Glomerular endothelial cell (primary cell): ENCODE data around the gene PDK2. TPM values are rescaled to one million over a fixed set of nuclear protein-coding genes. Genes with fewer than 3 reads are reported as not detected.

Experiments
- DNase-seq: peaks from one replicate; pipeline ENCODE4 v3.0.0-alpha.2; 2011; ENCODE audit warnings: low read depth, low spot score; ENCODE audit errors: extremely low read depth
- total RNA-seq: library from RNA; depleted of rRNA; stranded (reverse); fragments of >200 nt; gene quantifications from 2 replicates; pipeline ENCODE4 v1.2.3, GENCODE V29; 2015

Gene PDK2
- total RNA-seq, 1 donor from 2014 or later = 23.5 TPM

DNA sequence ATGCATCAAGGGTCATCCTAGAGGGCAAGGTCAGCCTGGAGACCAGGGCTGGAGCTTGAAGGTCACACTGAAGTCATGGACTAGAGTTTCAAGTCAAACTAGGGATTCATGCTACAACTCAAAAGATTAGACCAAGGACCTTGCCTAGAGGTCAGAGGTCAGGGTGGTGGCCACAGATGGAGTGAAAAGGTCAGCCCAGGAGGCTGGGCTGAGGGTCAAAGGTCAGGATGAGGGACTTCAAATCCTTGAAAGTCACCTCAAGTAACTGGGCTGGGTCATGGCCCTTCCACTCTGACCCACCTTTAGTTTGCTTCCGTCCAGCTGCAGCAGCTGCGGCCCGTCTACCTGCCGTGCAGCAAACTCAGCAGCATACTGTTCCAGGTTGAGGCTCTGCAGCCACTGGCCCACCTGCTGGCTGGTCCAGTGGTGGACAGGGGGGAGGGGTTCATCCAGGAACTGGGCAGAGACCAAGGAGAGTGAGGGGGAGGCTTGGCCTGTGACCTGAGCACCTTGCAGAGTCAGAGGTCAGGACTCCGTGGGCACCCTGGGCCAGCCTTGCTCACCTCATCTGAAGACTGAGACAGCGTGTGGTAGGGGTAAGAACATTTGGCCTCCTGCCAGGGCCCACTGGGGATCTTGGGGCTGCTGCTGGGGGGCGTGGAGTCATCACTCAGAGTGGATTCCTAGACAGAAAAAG, 18.6 kb downstream of the PDK2 start:
- DNase-seq = no peak

DNA sequence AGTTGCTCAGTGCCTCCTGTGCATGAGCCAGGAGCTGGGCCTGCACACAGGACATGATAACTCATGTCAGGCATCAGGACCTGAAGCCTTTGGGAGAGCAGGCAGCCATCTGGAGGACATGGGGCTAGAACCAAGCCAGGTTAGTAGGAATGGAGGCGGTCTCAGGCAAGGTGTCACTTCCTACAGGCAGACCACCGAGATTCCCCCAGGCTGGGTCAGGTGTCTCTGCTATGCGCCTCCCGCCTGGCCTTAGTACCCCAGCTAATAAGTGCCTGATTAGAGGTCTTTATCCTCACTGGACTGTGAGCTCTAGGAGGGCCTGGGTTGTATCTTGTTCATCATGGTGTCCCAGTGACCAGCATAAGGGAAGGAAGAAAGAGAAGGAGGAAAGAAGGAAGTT, 19.2 kb downstream of the PDK2 start:
- DNase-seq = no peak

- DNase-seq = peak; percentile 47
Measured at GRCh38 chr17:50114849-50115357, 19.8 kb downstream of the PDK2 start.

DNA sequence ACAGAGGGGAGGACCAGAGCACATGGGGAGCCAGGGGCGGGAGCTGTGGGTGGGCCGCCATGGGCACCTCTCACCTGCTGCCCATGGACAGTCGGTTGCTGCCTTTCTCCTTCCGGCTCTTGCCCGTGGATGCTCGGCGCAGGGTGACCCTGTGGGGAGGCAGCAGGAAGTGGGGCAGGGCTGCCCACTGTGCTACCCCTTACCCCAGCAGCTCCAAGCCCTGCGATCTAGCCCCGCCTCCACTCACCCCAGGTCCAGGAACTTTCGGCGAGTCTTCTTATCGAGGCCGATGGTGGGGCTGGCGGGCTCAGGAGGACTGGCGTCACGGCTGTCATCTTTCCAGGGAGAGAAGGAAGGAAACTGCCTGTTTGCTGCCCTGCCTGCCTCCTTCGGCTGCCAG, 20.6 kb downstream of the PDK2 start:
- DNase-seq = no peak

DNA sequence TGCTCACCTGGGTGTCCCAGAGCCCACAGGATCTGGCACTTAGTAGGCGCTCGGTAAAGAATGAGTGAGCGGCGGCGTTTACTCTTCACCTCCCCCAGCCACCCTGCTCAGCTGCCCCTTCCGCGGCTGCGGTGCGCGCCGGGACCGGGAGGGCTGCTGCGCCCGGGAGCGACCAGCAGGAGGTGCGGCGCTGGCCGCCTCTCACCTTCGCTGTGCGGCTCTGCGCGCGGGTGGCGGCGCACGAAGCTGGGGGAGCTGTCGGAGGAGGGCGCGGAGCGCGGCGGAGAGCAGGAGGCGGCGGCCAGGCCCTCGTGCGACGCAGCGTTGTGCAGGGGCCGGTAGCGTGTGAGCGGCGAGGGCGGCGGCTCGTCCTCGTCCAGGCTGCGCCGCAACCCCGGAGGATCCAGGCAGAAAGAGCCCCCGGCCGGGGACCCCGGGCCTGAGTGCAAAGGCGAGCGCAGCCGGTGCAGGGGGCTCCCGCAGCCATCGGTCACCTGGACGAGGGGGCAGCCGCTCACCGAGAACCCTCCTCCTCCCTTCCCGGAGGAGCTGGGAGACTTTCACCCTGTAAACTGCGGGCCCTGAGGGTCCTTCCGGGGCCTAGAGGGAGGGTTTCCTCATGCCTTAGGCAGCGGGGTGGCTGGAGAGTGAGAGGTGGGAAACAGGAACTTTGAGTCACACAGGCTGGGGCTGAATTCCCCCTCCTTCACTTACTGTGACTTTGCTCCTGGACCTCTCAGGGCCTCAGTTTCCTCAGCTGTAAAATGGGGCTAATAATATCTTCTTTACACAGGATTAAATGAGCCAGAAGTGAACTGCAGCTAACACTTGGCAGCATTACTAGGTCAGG, 22.3 kb downstream of the PDK2 start:
- DNase-seq = no peak

GRCh38 chr17:50118076-50118827, 23.1 kb downstream of the PDK2 start:
- DNase-seq = no peak

- DNase-seq = no peak
Measured at GRCh38 chr17:50118828-50119218, 23.7 kb downstream of the PDK2 start.

DNA sequence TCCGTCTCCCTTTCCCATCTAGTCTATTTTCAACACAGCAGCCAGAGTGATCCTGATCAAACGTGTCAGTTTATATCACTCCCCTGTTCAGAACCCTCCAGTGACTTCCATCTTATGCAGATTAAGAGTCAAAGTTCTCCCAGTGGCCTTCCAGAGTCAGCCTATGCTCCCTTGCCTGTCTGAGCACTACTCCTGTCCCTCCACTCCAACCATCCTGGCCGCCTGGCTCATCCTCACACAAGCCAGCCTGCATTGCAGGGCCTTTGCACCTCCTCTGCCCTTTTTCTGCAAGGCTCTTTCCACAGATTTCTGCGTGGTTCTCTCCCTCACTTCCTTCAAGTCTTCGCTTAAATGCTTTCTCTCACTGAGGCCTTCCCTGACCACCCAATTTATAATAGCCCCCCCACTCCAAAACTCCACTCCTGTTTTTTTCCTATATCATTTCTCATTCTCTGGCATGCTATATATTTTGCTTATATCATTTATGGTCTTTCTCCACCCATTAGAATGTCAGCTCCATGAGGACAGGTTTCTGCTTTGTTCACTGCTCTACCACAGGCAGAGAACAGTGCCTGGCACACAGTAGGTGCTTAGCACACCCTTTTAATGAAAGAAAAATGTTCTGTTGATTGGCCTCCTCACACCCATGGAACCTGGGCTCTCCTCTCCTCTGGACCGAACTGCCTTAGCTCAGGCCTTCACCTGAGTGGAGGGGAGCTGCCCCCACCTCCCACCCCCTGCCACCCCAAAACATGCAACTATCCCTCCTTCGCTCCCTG, 25.5 kb downstream of the PDK2 start:
- no peak for DNase-seq

DNA sequence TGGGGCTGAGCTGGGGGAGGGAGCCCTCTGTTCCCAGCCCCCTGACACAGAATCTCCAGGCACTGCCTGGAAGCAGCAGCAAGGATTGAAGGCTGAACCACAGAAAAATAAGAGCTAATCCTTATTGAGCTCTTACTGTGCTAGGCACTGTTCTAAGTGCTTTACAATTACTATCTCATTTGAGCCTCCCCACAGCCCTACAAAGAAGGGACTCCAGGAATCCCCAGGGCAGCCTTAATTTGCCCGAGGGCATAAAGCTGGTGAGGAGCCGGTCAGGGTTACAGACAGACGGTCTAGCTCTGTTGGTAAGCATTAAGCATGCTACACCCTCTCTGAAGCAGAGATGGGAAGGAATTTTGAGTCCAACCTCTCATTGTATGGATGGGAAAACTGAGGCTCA, 27.8 kb downstream of the PDK2 start:
- no peak for DNase-seq

- no peak for DNase-seq
Measured at GRCh38 chr17:50123649-50124349, 28.6 kb downstream of the PDK2 start.

- no peak for DNase-seq
Measured at GRCh38 chr17:50125420-50125997, 30.4 kb downstream of the PDK2 start.

DNA sequence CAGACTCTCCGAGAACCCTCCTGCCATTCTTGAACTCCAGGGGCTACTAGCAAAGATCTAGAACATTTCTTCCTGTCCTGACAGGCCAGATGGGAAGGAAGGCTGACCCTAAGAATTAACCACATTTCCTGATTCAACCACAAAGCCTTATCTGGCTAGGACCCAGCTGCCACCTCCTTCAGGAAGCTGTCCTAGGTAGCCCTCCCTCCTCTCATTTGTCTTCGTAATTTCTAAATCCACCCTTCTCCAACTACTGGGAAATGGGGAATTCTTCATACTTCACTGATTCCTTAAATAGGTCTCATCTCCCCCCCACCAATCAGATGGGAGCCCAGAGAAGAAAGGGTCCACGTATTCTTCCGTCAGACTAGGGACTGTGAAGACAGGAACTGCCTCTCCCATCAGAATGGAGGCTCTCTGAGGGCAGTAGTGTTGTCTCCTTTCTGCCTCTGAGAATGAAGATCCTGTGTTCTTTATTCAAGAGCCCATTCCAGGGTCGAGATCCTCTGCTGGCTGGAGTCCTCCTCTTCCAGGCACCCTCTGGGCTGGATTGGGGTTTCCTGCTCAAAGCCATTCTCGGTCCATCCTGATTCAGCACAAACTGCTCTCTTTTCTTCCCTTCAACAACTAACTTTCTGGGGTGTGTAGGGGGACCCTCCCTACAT, 32.7 kb downstream of the PDK2 start:
- DNase-seq = no peak

- no peak for DNase-seq
Measured at GRCh38 chr17:50128441-50129352, 33.5 kb downstream of the PDK2 start.

GRCh38 chr17:50129353-50129727, 34.2 kb downstream of the PDK2 start:
- DNase-seq = no peak

DNA sequence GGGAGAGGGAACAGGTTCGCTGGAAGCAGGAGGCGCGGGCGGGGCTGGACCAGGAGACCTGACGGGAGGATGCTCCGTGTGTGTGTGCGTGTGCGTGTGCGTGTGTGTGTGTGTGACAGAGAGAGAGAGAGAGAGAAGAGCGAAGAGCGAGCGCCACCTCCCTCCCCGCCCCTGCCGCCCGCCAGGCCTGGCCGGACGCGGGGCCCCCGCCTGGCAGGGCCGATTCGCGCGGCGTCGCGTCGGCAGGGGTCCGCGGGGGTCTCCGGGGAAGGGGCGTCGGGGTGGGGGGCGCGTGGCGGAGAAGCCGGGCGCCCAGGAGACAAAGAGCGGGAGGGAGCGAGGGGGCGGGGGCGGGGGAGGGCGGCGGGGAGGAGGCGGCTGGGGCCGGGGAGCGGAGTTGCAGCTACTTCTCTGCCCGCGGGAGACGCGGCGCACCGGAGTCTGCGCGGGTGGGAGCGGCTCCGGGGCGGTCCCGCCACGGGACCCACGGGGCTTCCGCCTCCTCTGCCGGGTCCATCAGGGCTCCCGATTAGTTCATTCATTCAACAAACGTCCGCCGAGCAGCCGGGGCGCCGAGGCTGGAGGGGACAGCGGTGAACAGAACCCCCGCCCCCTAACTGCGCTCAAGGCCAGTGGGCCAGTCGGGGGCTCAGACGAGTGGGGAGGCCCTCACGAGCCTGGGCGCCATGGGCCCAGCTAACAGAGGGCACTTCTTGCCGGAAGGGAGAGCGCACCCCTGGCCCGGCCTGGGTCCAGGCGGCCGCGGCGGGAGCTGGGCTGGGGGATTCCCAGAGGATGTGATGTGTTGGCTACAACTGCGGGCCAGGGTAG, 34.8 kb downstream of the PDK2 start, which contains the start of gene SAMD14:
TSS of gene SAMD14 (minus strand) at position 433 of the 831 bp plus-strand sequence. CDS start 5,201 bp downstream, outside the sequence.
- DNase-seq = no peak

GRCh38 chr17:50130559-50131305, 35.6 kb downstream of the PDK2 start:
- DNase-seq = no peak
